GM12878 (cell line): ENCODE data around the gene NTRK1. TPM values are rescaled to one million over a fixed set of nuclear protein-coding genes. Genes with fewer than 3 reads are reported as not detected.

Experiments
- ATAC-seq: fragments of 200-7000 bp; cut with Tn5 transposase; 3 replicates; pipeline ENCODE4 v1.9.1; 2020; ENCODE audit warnings: mild to moderate bottlenecking, moderate library complexity
- BruUV-seq: library from RNA; stranded (reverse); fragments of 400-500 nt; replicated peaks from 2 replicates; lab custom pipeline; 2021; lab: Mats Ljungman, UMichigan
- CTCF ChIA-PET: fragments of 300-600 bp; sonication (Branson Sonifier 250); formaldehyde crosslinking; extraction: SDS; loops from one replicate; lab custom pipeline; 2021; ENCODE audit warnings: inconsistent platforms; lab: Yijun Ruan, JAX
- POLR2A ChIA-PET: fragments of 350-600 bp; formaldehyde crosslinking; extraction: SDS; loops from one replicate; lab custom pipeline; 2021; ENCODE audit warnings: inconsistent platforms; lab: Charles Lee
- RAD21 ChIA-PET: fragments of 300-600 bp; sonication (Branson Sonifier 250); formaldehyde crosslinking; loops from one replicate; lab custom pipeline; 2023; ENCODE audit warnings: antibody characterized with exemption; ENCODE audit not compliant: unreplicated experiment; lab: Charles Lee
- SMC1A ChIA-PET: fragments of 300-600 bp; sonication (Branson Sonifier 250); formaldehyde crosslinking; loops from one replicate; lab custom pipeline; 2023; ENCODE audit not compliant: unreplicated experiment, uncharacterized antibody; lab: Charles Lee
- DNase-seq: peaks from one replicate; pipeline ENCODE4 v3.0.0-alpha.2; 2011; ENCODE audit warnings: low read depth, low spot score
- FAIRE-seq: peaks from 3 replicates; lab custom pipeline; 2011; peaks lifted over from hg19 to GRCh38; lab: Jason Lieb, UNC
- H2AFZ ChIP-seq: 2 replicates; pipeline ENCODE4 v1.6.0; 2011; ENCODE audit warnings: low read depth, low read length, control low read depth; ENCODE audit not compliant: control insufficient read depth
- H3K27ac ChIP-seq: 2 replicates; pipeline ENCODE4 v1.5.1; 2011; ENCODE audit warnings: control low read depth; ENCODE audit not compliant: control insufficient read depth, insufficient read depth
- H3K27me3 ChIP-seq, 2 experiments: replicated peaks in 1 of 2; 2 replicates each; pipeline versions ENCODE4 v1.6.0 to v1.6.1; 2011; ENCODE audit warnings: low read length in 1 of 2; ENCODE audit not compliant: control insufficient read depth in 2 of 2, insufficient read depth in 2 of 2
- H3K36me3 ChIP-seq, 2 experiments: 2 replicates each; pipeline ENCODE4 v1.5.1; 2011; ENCODE audit warnings: low read length in 1 of 2; ENCODE audit not compliant: control insufficient read depth in 2 of 2, insufficient read depth in 2 of 2
- H3K4me1 ChIP-seq: 2 replicates; pipeline ENCODE4 v1.6.1; 2011; ENCODE audit warnings: mild to moderate bottlenecking, low read length, moderate library complexity, mixed read lengths; ENCODE audit not compliant: control insufficient read depth, insufficient read depth
- H3K4me2 ChIP-seq: 2 replicates; pipeline ENCODE4 v1.6.0; 2011; ENCODE audit warnings: control low read depth; ENCODE audit not compliant: control insufficient read depth, insufficient read depth
- H3K4me3 ChIP-seq: fragments of 200-600 bp; sonication (generic); 2 replicates; pipeline ENCODE4 v1.5.1; 2016
- H3K79me2 ChIP-seq: 2 replicates; pipeline ENCODE4 v1.6.0; 2011; ENCODE audit warnings: low read length; ENCODE audit not compliant: control insufficient read depth, insufficient read depth
- H3K9ac ChIP-seq: 2 replicates; pipeline ENCODE4 v1.8.0; 2011; ENCODE audit warnings: low read length, control low read depth, mixed read lengths; ENCODE audit not compliant: control insufficient read depth, insufficient read depth
- H3K9me3 ChIP-seq: replicated peaks from 3 replicates; pipeline ENCODE4 v1.5.1; 2011; ENCODE audit warnings: mild to moderate bottlenecking, low read length; ENCODE audit not compliant: control insufficient read depth, insufficient read depth
- H4K20me1 ChIP-seq: 2 replicates; pipeline ENCODE4 v1.6.0; 2011; ENCODE audit not compliant: control insufficient read depth, insufficient read depth
- BCL11A ChIP-seq: IDR thresholded peaks from 2 replicates; pipeline ENCODE4 v1.6.1; 2011; ENCODE audit warnings: low read depth, low read length
- CBX5 ChIP-seq: sonication (generic); IDR thresholded peaks from 2 replicates; pipeline ENCODE4 v1.6.1; 2016; ENCODE audit warnings: low read depth, moderate library complexity, mild to moderate bottlenecking, inconsistent platforms
- CHD1 ChIP-seq: IDR thresholded peaks from 2 replicates; pipeline ENCODE4 v1.6.1; 2012; ENCODE audit warnings: low read depth, low read length, improper control_type of control experiment
- CHD4 ChIP-seq: fragments of 200-600 bp; sonication (generic); IDR thresholded peaks from 2 replicates; pipeline ENCODE4 v1.6.1; 2016; ENCODE audit warnings: mild to moderate bottlenecking
- CREM ChIP-seq: IDR thresholded peaks from 2 replicates; pipeline ENCODE4 v1.6.1; 2014; ENCODE audit warnings: antibody characterized with exemption, low read depth
- FOS ChIP-seq: IDR thresholded peaks from 3 replicates; pipeline ENCODE4 v1.6.1; 2011; ENCODE audit warnings: borderline replicate concordance; ENCODE audit not compliant: insufficient read length; ENCODE audit errors: extremely low read depth
- GATAD2B ChIP-seq: fragments of 450-650 bp; conservative IDR thresholded peaks from 2 replicates; pipeline ENCODE4 v1.6.1; 2017; ENCODE audit warnings: low read depth, mild to moderate bottlenecking, moderate library complexity
- HDAC2 ChIP-seq: fragments of 200-600 bp; sonication (generic); IDR thresholded peaks from 2 replicates; pipeline ENCODE4 v1.6.1; 2017
- MYB ChIP-seq: fragments of 150-350 bp; IDR thresholded peaks from 2 replicates; pipeline ENCODE4 v1.6.1; 2014; ENCODE audit warnings: mild to moderate bottlenecking, low read depth, low read length, borderline replicate concordance
- RELA ChIP-seq: fragments of 450-650 bp; IDR thresholded peaks from 2 replicates; pipeline ENCODE4 v1.8.0; 2014; ENCODE audit warnings: borderline replicate concordance; ENCODE audit not compliant: partially characterized antibody
- SMAD5 ChIP-seq: IDR thresholded peaks from 2 replicates; pipeline ENCODE4 v1.6.1; 2016; ENCODE audit warnings: antibody characterized with exemption, low read depth
- SP1 ChIP-seq: IDR thresholded peaks from one replicate; pipeline ENCODE4 v1.6.1; 2011; ENCODE audit warnings: low read depth, low read length
- SRF ChIP-seq, 2 experiments: IDR thresholded peaks; 2 replicates each; pipeline ENCODE4 v1.6.1; 2011; ENCODE audit warnings: low read depth in 2 of 2, low read length in 2 of 2, mild to moderate bottlenecking in 1 of 2, moderate library complexity in 1 of 2
- SUZ12 ChIP-seq: fragments of 200-600 bp; sonication (generic); IDR thresholded peaks from one replicate; pipeline ENCODE4 v1.6.1; 2018; ENCODE audit warnings: antibody characterized with exemption, mild to moderate bottlenecking; ENCODE audit not compliant: unreplicated experiment
- TBL1XR1 ChIP-seq: IDR thresholded peaks from 2 replicates; pipeline ENCODE4 v1.6.1; 2012; ENCODE audit warnings: low read depth, low read length, improper control_type of control experiment
- ZNF207 ChIP-seq: fragments of 450-650 bp; IDR thresholded peaks from 2 replicates; pipeline ENCODE4 v1.6.1; 2014; ENCODE audit warnings: antibody characterized with exemption, mild to moderate bottlenecking, borderline replicate concordance
- WGBS: methylation state at CpG from one replicate; pipeline ENCODE4 v1.1.6; 2016; ENCODE audit warnings: low lambda C conversion rate; ENCODE audit not compliant: insufficient replicate concordance, insufficient coverage; ENCODE audit errors: missing lambda C conversion rate; 5-methylcytosine and 5-hydroxymethylcytosine counted together
- in situ Hi-C: fragments of 300-500 bp; cut with MboI; formaldehyde crosslinking; loops from 9 replicates; pipeline ENCODE4 v1.14.3; 2018; ENCODE audit warnings: mixed read lengths
- intact Hi-C: fragments of 100-400 bp; cut with micrococcal nuclease; formaldehyde crosslinking; loops from one replicate; pipeline ENCODE4 v1.14.2; 2022; ENCODE audit not compliant: unreplicated experiment
- polyA plus RNA-seq, 11 experiments: library from polyadenylated mRNA; depleted of rRNA in 4 of 11; unstranded in 6 of 11; stranded (reverse) in 5 of 11; fragments of >200 nt; fragmentation: Nextera tagmentation in 4 of 11; fragmentation: Illumina TruSeq in 1 of 11; extraction: Ambion mirVana in 4 of 11; extraction: Trizol in 1 of 11; gene quantifications; 1 replicate in 1 of 11; 2 replicates in 10 of 11; pipeline versions ENCODE4 v1.2.1 to v1.2.3, GENCODE V29; 2011 to 2016; ENCODE audit warnings: inconsistent platforms in 2 of 11, missing spikeins in 2 of 11, low read depth in 1 of 11
- total RNA-seq, 4 experiments: library from RNA; depleted of rRNA in 3 of 4; stranded (reverse); fragments of >200 nt in 3 of 4; fragmentation: Illumina TruSeq in 1 of 4; extraction: Trizol in 1 of 4; gene quantifications; 2 replicates each; pipeline versions ENCODE4 v1.2.1 to v1.2.3, GENCODE V29; 2013 to 2021

Gene NTRK1
- total and polyA plus RNA-seq, 10 of the 15 experiments (the other 5 are each of a cell fraction or from before 2014, with no cell fraction given), result 0.10 to 0.56 (median 0.40) TPM; not detected in 7

- no peak overlapping the region for H2AFZ ChIP-seq
- whole genome bisulfite sequencing, result 35% methylated on average over 15 of the region's 15 CpGs
- no peaks in the 10 kb centered on the region for H3K36me3 ChIP-seq
- H3K27ac ChIP-seq, result no peak overlapping the region
- in situ Hi-C loops (no loop called here), intact Hi-C loops (no loop called here)
- no peak for FAIRE-seq
- peaks cover 0 to 6% of the 10 kb centered on the region in 2 experiments; a peak in 3 of 4 replicates for H3K27me3 ChIP-seq
- H3K9me3 ChIP-seq, result no peaks in the 10 kb centered on the region
- RAD21 ChIA-PET, result no interaction called here
- H3K79me2 ChIP-seq, result no peaks in the 10 kb centered on the region
- no peak overlapping the region for H3K4me3 ChIP-seq
- CTCF ChIA-PET, result no interaction called here
- H3K9ac ChIP-seq, result no peak overlapping the region
- no peak for DNase-seq
- TF ChIP-seq GATAD2B, result no peak
- TF ChIP-seq HDAC2, result no peak
- no peak for TF ChIP-seq FOS
- no peak for TF ChIP-seq CBX5
- TF ChIP-seq CHD4, result no peak
- no peak for TF ChIP-seq MYB
- TF ChIP-seq SRF (IDR thresholded peaks at IDR 0.05; ENCODE audit: low read depth in 2 of 2, low read length in 2 of 2), result no peak
- no peak for TF ChIP-seq TBL1XR1
- no peak for TF ChIP-seq ZNF207
- TF ChIP-seq SMAD5, result no peak
- TF ChIP-seq CHD1, result no peak
- TF ChIP-seq BCL11A, result no peak
- TF ChIP-seq CREM, result no peak
- TF ChIP-seq RELA, result no peak
- no peak for TF ChIP-seq SP1
- no peak for TF ChIP-seq SUZ12
- no peak overlapping the region for H3K4me2 ChIP-seq
- no peaks in the 10 kb centered on the region for H4K20me1 ChIP-seq
- POLR2A ChIA-PET, result no interaction called here
- no peaks in the 10 kb centered on the region for H3K4me1 ChIP-seq
- SMC1A ChIA-PET, result no interaction called here
- BruUV-seq, result no TSS peak
- ATAC-seq, result no peak
Observed at GRCh38 chr1:156903328-156904091, 42.8 kb downstream of the NTRK1 start.
